H1 (cell line): ENCODE data around the gene COMMD7. TPM values are rescaled to one million over a fixed set of nuclear protein-coding genes. Genes with fewer than 3 reads are reported as not detected.

Experiments
- CTCF ChIA-PET: fragments of 300-600 bp; sonication (Branson Sonifier 250); formaldehyde crosslinking; loops from one replicate; lab custom pipeline; 2021; ENCODE audit not compliant: partially characterized antibody; lab: Charles Lee
- POLR2A ChIA-PET: fragments of 300-600 bp; sonication (Branson Sonifier 250); formaldehyde crosslinking; loops from one replicate; lab custom pipeline; 2021; ENCODE audit warnings: inconsistent platforms; ENCODE audit not compliant: partially characterized antibody; lab: Charles Lee
- DNase-seq, 2 experiments: peaks; one replicate each; pipeline versions ENCODE4 v3.0.0 to v3.0.0-alpha.2; 2010 to 2022; ENCODE audit warnings: low spot score in 2 of 2, low read depth in 1 of 2, mixed read lengths in 1 of 2
- FAIRE-seq: peaks from 2 replicates; lab custom pipeline; 2011; peaks lifted over from hg19 to GRCh38; lab: Jason Lieb, UNC
- H2AFZ ChIP-seq: 2 replicates; pipeline ENCODE4 v1.8.1; 2012; ENCODE audit warnings: low read length, inconsistent platforms
- H2AK5ac ChIP-seq: 2 replicates; pipeline ENCODE4 v1.6.1; 2013; ENCODE audit warnings: low read depth, low read length
- H2BK120ac ChIP-seq: replicated peaks from 2 replicates; pipeline ENCODE3; 2013; ENCODE audit warnings: low read depth, low read length, inconsistent platforms
- H2BK12ac ChIP-seq: 2 replicates; pipeline ENCODE4 v1.6.1; 2013; ENCODE audit warnings: low read depth, low read length
- H2BK15ac ChIP-seq: 2 replicates; pipeline ENCODE4 v1.6.1; 2013; ENCODE audit warnings: low read length
- H2BK20ac ChIP-seq: 2 replicates; pipeline ENCODE4 v1.6.1; 2013; ENCODE audit warnings: low read length
- H2BK5ac ChIP-seq: 2 replicates; pipeline ENCODE4 v1.6.1; 2013; ENCODE audit warnings: low read depth, low read length
- H3K14ac ChIP-seq: 2 replicates; pipeline ENCODE4 v1.6.1; 2013; ENCODE audit warnings: inconsistent platforms; ENCODE audit not compliant: insufficient read length
- H3K18ac ChIP-seq: 2 replicates; pipeline ENCODE4 v1.6.1; 2013; ENCODE audit warnings: low read length; ENCODE audit errors: extremely low read depth
- H3K23ac ChIP-seq: 2 replicates; pipeline ENCODE4 v1.6.1; 2013; ENCODE audit warnings: inconsistent platforms; ENCODE audit not compliant: insufficient read length
- H3K23me2 ChIP-seq: 2 replicates; pipeline ENCODE4 v1.6.1; 2013; ENCODE audit warnings: low read depth, low read length
- H3K27ac ChIP-seq: 2 replicates; pipeline ENCODE4 v1.6.1; 2011; ENCODE audit warnings: low read depth, low read length, inconsistent platforms
- H3K27me3 ChIP-seq, 4 experiments: replicated peaks in 1 of 4; 1 replicate in 1 of 4; 2 replicates in 3 of 4; pipeline versions ENCODE4 v1.6.1 to v1.8.1; 2011 to 2013; ENCODE audit warnings: low read length in 3 of 4, mild to moderate bottlenecking in 3 of 4, inconsistent platforms in 2 of 4, mixed read lengths in 2 of 4, moderate library complexity in 1 of 4; ENCODE audit not compliant: control insufficient read depth in 3 of 4, insufficient read depth in 3 of 4; ENCODE audit errors: extremely low read depth in 1 of 4
- H3K36me3 ChIP-seq, 4 experiments: 2 replicates each; pipeline versions ENCODE4 v1.6.1 to v1.8.1; 2011 to 2013; ENCODE audit warnings: mild to moderate bottlenecking in 4 of 4, low read length in 3 of 4, moderate library complexity in 2 of 4, control low read depth in 1 of 4, inconsistent platforms in 1 of 4; ENCODE audit not compliant: insufficient read depth in 4 of 4, control insufficient read depth in 2 of 4
- H3K4ac ChIP-seq: replicated peaks from 2 replicates; pipeline ENCODE3; 2013; ENCODE audit warnings: low read length, low read depth, mixed read lengths, inconsistent platforms; ENCODE audit not compliant: insufficient read length
- H3K4me1 ChIP-seq, 4 experiments: replicated peaks in 1 of 4; 1 replicate in 1 of 4; 2 replicates in 3 of 4; pipeline versions ENCODE4 v1.6.1 to v1.8.1; 2011 to 2013; ENCODE audit warnings: low read length in 3 of 4, inconsistent platforms in 2 of 4, mixed read lengths in 1 of 4; ENCODE audit not compliant: insufficient read depth in 4 of 4, control insufficient read depth in 3 of 4
- H3K4me2 ChIP-seq, 2 experiments: 2 replicates each; pipeline versions ENCODE4 v1.6.1 to v1.8.1; 2011 to 2013; ENCODE audit warnings: low read depth in 2 of 2, low read length in 2 of 2, control low read depth in 1 of 2, inconsistent platforms in 1 of 2, mild to moderate bottlenecking in 1 of 2; ENCODE audit not compliant: insufficient read depth in 1 of 2
- H3K4me3 ChIP-seq, 4 experiments: fragments of 200-600, 300-600 bp in 1 of 4; sonication (generic), shearing (Covaris generic), sonication (Bioruptor Twin) in 1 of 4; 2 replicates each; pipeline versions ENCODE4 v1.5.1 to v1.8.1; 2011 to 2016; ENCODE audit warnings: low read length in 4 of 4, low read depth in 3 of 4, control low read depth in 2 of 4, inconsistent platforms in 2 of 4, mild to moderate bottlenecking in 2 of 4, mixed read lengths in 1 of 4, moderate library complexity in 1 of 4; ENCODE audit not compliant: insufficient read depth in 2 of 4; ENCODE audit errors: extremely low read depth in 1 of 4
- H3K56ac ChIP-seq: replicated peaks from 2 replicates; pipeline ENCODE3; 2013; ENCODE audit warnings: low read depth, mild to moderate bottlenecking, mixed read lengths, low read length, inconsistent platforms; ENCODE audit not compliant: insufficient read length
- H3K79me1 ChIP-seq: 2 replicates; pipeline ENCODE4 v1.6.1; 2013; ENCODE audit warnings: low read depth, low read length, control low read depth
- H3K79me2 ChIP-seq, 2 experiments: 2 replicates each; pipeline versions ENCODE4 v1.6.1 to v1.8.1; 2012 to 2013; ENCODE audit warnings: low read length in 2 of 2, mild to moderate bottlenecking in 2 of 2, inconsistent platforms in 1 of 2; ENCODE audit not compliant: insufficient read depth in 2 of 2, control insufficient read depth in 1 of 2
- H3K9ac ChIP-seq, 4 experiments: replicated peaks in 1 of 4; 1 replicate in 1 of 4; 2 replicates in 3 of 4; pipeline versions ENCODE4 v1.6.1 to v1.8.1; 2011 to 2013; ENCODE audit warnings: low read depth in 3 of 4, low read length in 3 of 4, control low read depth in 2 of 4, mild to moderate bottlenecking in 2 of 4, moderate library complexity in 2 of 4, inconsistent platforms in 1 of 4; ENCODE audit errors: extremely low read depth in 1 of 4
- H3K9me3 ChIP-seq, 2 experiments: 2 replicates each; pipeline versions ENCODE4 v1.6.1 to v1.8.1; 2012 to 2013; ENCODE audit warnings: mild to moderate bottlenecking in 2 of 2, moderate library complexity in 2 of 2, control low read depth in 1 of 2, inconsistent platforms in 1 of 2, low read depth in 1 of 2, low read length in 1 of 2, mixed read lengths in 1 of 2; ENCODE audit not compliant: insufficient read depth in 2 of 2
- H4K20me1 ChIP-seq, 2 experiments: replicated peaks in 1 of 2; 2 replicates each; pipeline versions ENCODE3 to v1.8.1; 2011 to 2013; ENCODE audit warnings: inconsistent platforms in 2 of 2, low read length in 2 of 2, mild to moderate bottlenecking in 1 of 2; ENCODE audit not compliant: insufficient read depth in 2 of 2, control insufficient read depth in 1 of 2
- H4K5ac ChIP-seq: 2 replicates; pipeline ENCODE4 v1.6.1; 2013; ENCODE audit warnings: low read length, low read depth, mixed read lengths, inconsistent platforms; ENCODE audit not compliant: insufficient read length
- H4K8ac ChIP-seq: 2 replicates; pipeline ENCODE4 v1.8.0; 2013; ENCODE audit warnings: mild to moderate bottlenecking, moderate library complexity, low read length, inconsistent platforms; ENCODE audit not compliant: insufficient read depth; ENCODE audit errors: extremely low read depth
- H4K91ac ChIP-seq: replicated peaks from 2 replicates; pipeline ENCODE3; 2013; ENCODE audit warnings: low read length, mixed read lengths, inconsistent platforms; ENCODE audit not compliant: insufficient read length
- E2F6 ChIP-seq: IDR thresholded peaks from 2 replicates; pipeline ENCODE4 v1.6.1; 2012; ENCODE audit warnings: inconsistent platforms
- EZH2 ChIP-seq: fragments of 200-600 bp; sonication (generic); IDR thresholded peaks from 2 replicates; pipeline ENCODE4 v1.7.1; 2012; ENCODE audit warnings: low read depth, mild to moderate bottlenecking, moderate library complexity, low read length, inconsistent platforms; ENCODE audit not compliant: severe bottlenecking
- FOSL1 ChIP-seq: IDR thresholded peaks from 2 replicates; pipeline ENCODE4 v1.6.1; 2011; ENCODE audit warnings: mild to moderate bottlenecking, low read depth, low read length, moderate library complexity; ENCODE audit not compliant: insufficient read depth
- GABPA ChIP-seq: IDR thresholded peaks from 2 replicates; pipeline ENCODE4 v1.6.1; 2011; ENCODE audit warnings: mild to moderate bottlenecking, low read length, moderate library complexity, borderline replicate concordance; ENCODE audit not compliant: insufficient read depth
- GTF2F1 ChIP-seq: IDR thresholded peaks from 2 replicates; pipeline ENCODE4 v1.6.1; 2012; ENCODE audit warnings: low read depth, low read length, improper control_type of control experiment, borderline replicate concordance
- NRF1 ChIP-seq: IDR thresholded peaks from 2 replicates; pipeline ENCODE4 v1.6.1; 2011; ENCODE audit warnings: mild to moderate bottlenecking, low read depth, low read length, improper control_type of control experiment
- POLR2A ChIP-seq, 2 experiments: IDR thresholded peaks; 1 replicate in 1 of 2; 2 replicates in 1 of 2; pipeline ENCODE4 v1.6.1; 2011; ENCODE audit warnings: low read depth in 2 of 2, low read length in 2 of 2, mild to moderate bottlenecking in 2 of 2; ENCODE audit errors: control extremely low read depth in 1 of 2
- RAD21 ChIP-seq, 2 experiments: IDR thresholded peaks in 1 of 2; conservative IDR thresholded peaks in 1 of 2; 2 replicates each; pipeline ENCODE4 v1.6.1; 2011; ENCODE audit warnings: low read depth in 2 of 2, low read length in 2 of 2, improper control_type of control experiment in 1 of 2, inconsistent platforms in 1 of 2, mild to moderate bottlenecking in 1 of 2, moderate library complexity in 1 of 2
- SAP30 ChIP-seq: fragments of 300-600 bp; sonication (generic); IDR thresholded peaks from 2 replicates; pipeline ENCODE4 v1.7.1; 2012; ENCODE audit warnings: low read length, moderate library complexity, mild to moderate bottlenecking, inconsistent platforms; ENCODE audit not compliant: insufficient read depth, insufficient replicate concordance
- SP2 ChIP-seq: IDR thresholded peaks from 2 replicates; pipeline ENCODE4 v1.6.1; 2012; ENCODE audit warnings: mild to moderate bottlenecking, low read length, inconsistent platforms
- TAF7 ChIP-seq: optimal IDR thresholded peaks from 2 replicates; pipeline ENCODE3; 2011; ENCODE audit warnings: low read depth, mild to moderate bottlenecking, inconsistent platforms, low read length, moderate library complexity, borderline replicate concordance
- TEAD4 ChIP-seq: IDR thresholded peaks from 2 replicates; pipeline ENCODE4 v1.6.1; 2012; ENCODE audit warnings: low read depth, low read length, inconsistent platforms, mixed read lengths
- WGBS, 2 experiments: shearing (Covaris generic) in 1 of 2; methylation state at CpG; one replicate each; pipeline versions ENCODE4 v1.1.6 to v1.1.7; 2013 to 2015; ENCODE audit warnings: low lambda C conversion rate in 2 of 2, mixed read lengths in 2 of 2, inconsistent platforms in 1 of 2, low coverage in 1 of 2, missing lambda C conversion rate in 1 of 2; ENCODE audit not compliant: insufficient replicate concordance in 2 of 2, insufficient coverage in 1 of 2, insufficient read length in 1 of 2; ENCODE audit errors: extremely low coverage in 1 of 2, missing lambda C conversion rate in 1 of 2; 5-methylcytosine and 5-hydroxymethylcytosine counted together
- polyA plus RNA-seq, 7 experiments: library from polyadenylated mRNA; depleted of rRNA in 3 of 7; stranded (reverse) in 5 of 7; unstranded in 2 of 7; fragments of >200 nt in 5 of 7; fragments of 200-250 nt in 2 of 7; gene quantifications; 1 replicate in 5 of 7; 2 replicates in 1 of 7; 4 replicates in 1 of 7; pipeline versions ENCODE4 v1.2.1 to v1.2.3, GENCODE V29; 2011 to 2013; ENCODE audit warnings: missing spikeins in 2 of 7, mixed read lengths in 2 of 7
- total RNA-seq: library from RNA; stranded (reverse); fragmentation: NEBNext Ultra II Directional; extraction: Animal tissue kit (Norgen Biotek cat#: 25700); gene quantifications from 2 replicates; pipeline ENCODE4 v1.2.1, GENCODE V29; 2021

Gene COMMD7
- total and polyA plus RNA-seq, 2 of the 8 experiments (the other 6 are each of a cell fraction or from before 2014, with no cell fraction given), result 39.4 to 48.9 TPM

- Histone ChIP-seq H3K27ac (no peak overlapping the region), H3K27me3 (no peaks in the 10 kb centered on the region), H3K56ac (no peak overlapping the region), H3K79me1 (peaks cover 5% of the 10 kb centered on the region), H3K18ac (no peak overlapping the region), H3K4ac (no peak overlapping the region), H2BK20ac (no peak overlapping the region), H4K91ac (no peak overlapping the region), H3K23ac (no peak overlapping the region), H2BK12ac (no peak overlapping the region), H2BK120ac (no peak overlapping the region), H2BK5ac (no peak overlapping the region), H2BK15ac (no peak overlapping the region), H3K36me3 (peaks cover 6 to 86% (median 16%) of the 10 kb centered on the region in 4 experiments), H3K4me1 (peaks cover 15 to 37% (median 24%) of the 10 kb centered on the region in 4 experiments), H3K14ac (no peak overlapping the region), H4K20me1 (peaks cover 52 to 59% of the 10 kb centered on the region in 2 experiments), H2AFZ (no peak overlapping the region), H3K79me2 (peaks cover 64 to 100% of the 10 kb centered on the region in 2 experiments), H4K8ac (no peak overlapping the region), H4K5ac (no peak overlapping the region), H3K4me2 (peak overlapping the region in 1 of 2 experiments; percentile 48; a peak in 2 of 4 replicates), H3K4me3 (no peak overlapping the region), H3K23me2 (no peaks in the 10 kb centered on the region), H3K9ac (no peak overlapping the region), H3K9me3 (no peaks in the 10 kb centered on the region), H2AK5ac (no peak overlapping the region)
- POLR2A ChIA-PET, result interaction anchor here (0.6 to 9.3 kb wide), 10 partner anchors 7 to 140 kb away, joined by 3 to 209 read pairs (median 4); partner anchors contain the start of gene DNMT3B
- DNase-seq (no peak), FAIRE-seq (no peak)
- CTCF ChIA-PET, result interaction anchor here (0.6 to 9.4 kb wide), 6 partner anchors 10 to 688 kb away, joined by 3 to 221 read pairs (median 8); partner anchors contain the start of genes C20orf203 and COMMD7
- WGBS, 2 experiments, result 91% methylated on average over 8 of the region's 8 CpGs; no CpG with 5 or more reads in 1 of the 2 experiments
- TF ChIP-seq GTF2F1 (no peak), EZH2 (no peak), FOSL1 (no peak), SAP30 (no peak), POLR2A (IDR thresholded peaks at IDR 0.05; ENCODE audit: control extremely low read depth in 1 of 2, low read depth in 2 of 2, low read length in 2 of 2) (no peak), E2F6 (no peak), TAF7 (no peak), RAD21 (IDR thresholded peaks at IDR 0.05 in 1 of 2, conservative IDR thresholded peaks at IDR 0.05 in 1 of 2; ENCODE audit: low read depth in 2 of 2, low read length in 2 of 2) (no peak), TEAD4 (no peak), GABPA (no peak), SP2 (no peak), NRF1 (no peak)
Measured at GRCh38 chr20:32773855-32774254, 30.6 kb upstream of the COMMD7 start.
